K562 (cell line): ENCODE data around the gene MTCH2. TPM values are rescaled to one million over a fixed set of nuclear protein-coding genes. Genes with fewer than 3 reads are reported as not detected.

Experiments
- BCOR ChIP-seq: fragments of 450-650 bp; IDR thresholded peaks from 2 replicates; pipeline ENCODE4 v1.6.1; 2016
- CEBPB ChIP-seq: fragments of 450-650 bp; IDR thresholded peaks from 2 replicates; pipeline ENCODE4 v1.6.1; 2016; ENCODE audit warnings: missing genetic modification characterization, missing compliant biosample characterization
- COPS2 ChIP-seq: fragments of 450-650 bp; conservative IDR thresholded peaks from 2 replicates; pipeline ENCODE4 v1.6.1; 2016; ENCODE audit warnings: mild to moderate bottlenecking, moderate library complexity
- CUX1 ChIP-seq: fragments of 200-800 bp; sonication (Bioruptor generic); IDR thresholded peaks from 2 replicates; pipeline ENCODE4 v1.6.1; 2016; ENCODE audit warnings: missing genetic modification characterization, missing compliant biosample characterization
- E2F1 ChIP-seq: sonication (generic); formaldehyde crosslinking; IDR thresholded peaks from 2 replicates; pipeline ENCODE4 v1.8.1; 2023; ENCODE audit warnings: mild to moderate bottlenecking, missing genetic modification reagents, moderate library complexity
- E4F1 ChIP-seq: fragments of 250-450 bp; sonication (Bioruptor Pico); IDR thresholded peaks from 2 replicates; pipeline ENCODE4 v1.5.0; 2021; ENCODE audit warnings: mild to moderate bottlenecking, borderline replicate concordance
- FOSL1 ChIP-seq: fragments of 200-800 bp; sonication (Bioruptor generic); conservative IDR thresholded peaks from 2 replicates; pipeline ENCODE4 v1.6.1; 2016; ENCODE audit warnings: missing genetic modification characterization, missing compliant biosample characterization
- HEY1 ChIP-seq: fragments of 250-450 bp; sonication (Bioruptor Pico); IDR thresholded peaks from 2 replicates; pipeline ENCODE4 v1.5.0; 2020; ENCODE audit warnings: mild to moderate bottlenecking, moderate library complexity, borderline replicate concordance
- ILK ChIP-seq: fragments of 450-650 bp; IDR thresholded peaks from 2 replicates; pipeline ENCODE4 v1.6.1; 2016; ENCODE audit warnings: missing genetic modification characterization, low read depth, mild to moderate bottlenecking, missing compliant biosample characterization, moderate library complexity, borderline replicate concordance
- NCOA2 ChIP-seq, 2 experiments: fragments of 450-650 bp; IDR thresholded peaks; 2 replicates each; pipeline ENCODE4 v1.6.1; 2018; ENCODE audit warnings: mild to moderate bottlenecking in 2 of 2, moderate library complexity in 1 of 2; ENCODE audit not compliant: partially characterized antibody in 2 of 2
- NFE2L1 ChIP-seq: fragments of 450-650 bp; IDR thresholded peaks from 2 replicates; pipeline ENCODE4 v1.6.1; 2016; ENCODE audit warnings: missing genetic modification characterization, low read depth, mild to moderate bottlenecking, missing compliant biosample characterization, moderate library complexity, borderline replicate concordance
- NR2C2 ChIP-seq, 2 experiments: fragments of 200-800 bp in 1 of 2; sonication (Bioruptor generic) in 1 of 2; sonication (generic) in 1 of 2; formaldehyde crosslinking in 1 of 2; IDR thresholded peaks; 2 replicates each; pipeline versions ENCODE4 v1.6.1 to v1.8.0; 2016 to 2022; ENCODE audit warnings: mild to moderate bottlenecking in 1 of 2, missing compliant biosample characterization in 1 of 2, missing genetic modification characterization in 1 of 2, missing genetic modification reagents in 1 of 2
- POLR2AphosphoS5 ChIP-seq: IDR thresholded peaks from 2 replicates; pipeline ENCODE4 v1.6.1; 2011; ENCODE audit warnings: mild to moderate bottlenecking, low read depth, low read length, moderate library complexity; ENCODE audit not compliant: control insufficient read depth, insufficient read depth
- PPARD ChIP-seq: fragments of 250-450 bp; sonication (Bioruptor Pico); IDR thresholded peaks from 2 replicates; pipeline ENCODE4 v1.8.0; 2022; ENCODE audit warnings: inconsistent platforms, mild to moderate bottlenecking, moderate library complexity
- STAT5B ChIP-seq: fragments of 250-450 bp; sonication (Bioruptor Pico); IDR thresholded peaks from 2 replicates; pipeline ENCODE4 v1.8.0; 2021; ENCODE audit warnings: mild to moderate bottlenecking, inconsistent platforms
- U2AF2 ChIP-seq: fragments of 200-400 bp; formaldehyde crosslinking; optimal IDR thresholded peaks from 2 replicates; pipeline ENCODE3; 2017; ENCODE audit warnings: low read depth, mild to moderate bottlenecking, low read length
- ZNF274 ChIP-seq: IDR thresholded peaks from 2 replicates; pipeline ENCODE4 v1.6.1; 2011; ENCODE audit warnings: low read depth, mild to moderate bottlenecking, low read length, moderate library complexity, borderline replicate concordance
- polyA plus RNA-seq, 8 experiments: library from polyadenylated mRNA; depleted of rRNA in 4 of 8; stranded (reverse) in 5 of 8; unstranded in 3 of 8; fragments of >200 nt; fragmentation: Nextera tagmentation in 2 of 8; fragmentation: Illumina TruSeq in 1 of 8; extraction: Ambion mirVana in 2 of 8; extraction: Trizol in 1 of 8; gene quantifications; 2 replicates each; pipeline versions ENCODE4 v1.2.1 to v1.2.3, GENCODE V29; 2011 to 2014; ENCODE audit warnings: inconsistent platforms in 1 of 8, missing spikeins in 1 of 8
- total RNA-seq, 7 experiments: library from RNA; depleted of rRNA in 6 of 7; stranded (reverse); fragments of >200 nt in 6 of 7; fragmentation: Illumina TruSeq in 2 of 7; extraction: Trizol in 2 of 7; gene quantifications; 2 replicates each; pipeline versions ENCODE4 v1.2.1 to v1.2.3, GENCODE V29; 2011 to 2021; ENCODE audit warnings: low replicate concordance in 1 of 7

The MTCH2 gene
- total and polyA plus RNA-seq, 9 of the 15 experiments (the other 6 are each of a cell fraction or from before 2014, with no cell fraction given) = 95.4 to 620 (median 198) TPM

- peak; percentile 79 for TF ChIP-seq NR2C2 (CRISPR knock-in tag; IDR thresholded peaks at IDR 0.05)
- TF ChIP-seq NR2C2 (tag; IDR thresholded peaks at IDR 0.05) = peak; percentile 91
- TF ChIP-seq NCOA2 (IDR thresholded peaks at IDR 0.05; ENCODE audit: partially characterized antibody in 2 of 2) = no peak
- no peak for TF ChIP-seq PPARD (CRISPR knock-in tag)
- peak; percentile 71; the same call in 1 of the 2 replicates for TF ChIP-seq E2F1 (CRISPR knock-in tag)
- TF ChIP-seq BCOR = peak; percentile 90
- TF ChIP-seq HEY1 (CRISPR knock-in tag) = no peak
- no peak for TF ChIP-seq CUX1 (CRISPR knock-in tag)
- TF ChIP-seq COPS2 = no peak
- TF ChIP-seq U2AF2 = no peak
- peak; percentile 89 for TF ChIP-seq POLR2AphosphoS5
- no peak for TF ChIP-seq CEBPB
- TF ChIP-seq FOSL1 (tag) = peak; percentile 45; the same call in 1 of the 2 replicates
- no peak for TF ChIP-seq E4F1 (CRISPR knock-in tag)
- no peak for TF ChIP-seq STAT5B (CRISPR knock-in tag)
- TF ChIP-seq ZNF274 = no peak
- no peak for TF ChIP-seq ILK (tag)
- TF ChIP-seq NFE2L1 (tag) = no peak
Measured at GRCh38 chr11:47578524-47579494, 63.5 kb downstream of the MTCH2 start, which contains the start of the genes KBTBD4 and NDUFS3 (continued).
